Endothelial cell of umbilical vein (primary cell): Measurements from ENCODE around the gene OXLD1. TPM values are rescaled to one million over a fixed set of nuclear protein-coding genes. Genes with fewer than 3 reads are reported as not detected.

Source experiments
- BruUV-seq: library from RNA; stranded (reverse); fragments of 400-500 nt; replicated peaks from 2 replicates; lab custom pipeline; 2021; lab: Mats Ljungman, UMichigan
- CTCF ChIA-PET: fragments of 300-600, 350-600 bp; sonication (Branson Sonifier 250); formaldehyde crosslinking; loops from one replicate; lab custom pipeline; 2021; ENCODE audit warnings: antibody characterized with exemption, inconsistent platforms; lab: Charles Lee
- POLR2A ChIA-PET: fragments of 300-600, 350-600 bp; sonication (Branson Sonifier 250); formaldehyde crosslinking; loops from one replicate; lab custom pipeline; 2021; ENCODE audit warnings: antibody characterized with exemption, inconsistent platforms; lab: Charles Lee
- DNase-seq: peaks from one replicate; pipeline ENCODE4 v3.0.0-alpha.2; 2011; ENCODE audit warnings: low read depth, low spot score
- FAIRE-seq: peaks from 2 replicates; lab custom pipeline; 2011; peaks lifted over from hg19 to GRCh38; lab: Jason Lieb, UNC
- H2AFZ ChIP-seq: 2 replicates; pipeline ENCODE4 v1.6.0; 2012; ENCODE audit warnings: low read depth, low read length, control low read depth, inconsistent platforms
- H3K27ac ChIP-seq: 2 replicates; pipeline ENCODE4 v1.5.1; 2011; ENCODE audit warnings: low read depth, mild to moderate bottlenecking, control low read depth, low read length, moderate library complexity; ENCODE audit not compliant: insufficient read depth
- H3K27me3 ChIP-seq, 2 experiments: 2 replicates each; pipeline versions ENCODE4 v1.6.0 to v1.6.1; 2011; ENCODE audit warnings: low read length in 2 of 2, mixed read lengths in 1 of 2; ENCODE audit not compliant: control insufficient read depth in 2 of 2, insufficient read depth in 2 of 2
- H3K36me3 ChIP-seq, 2 experiments: 2 replicates in 1 of 2; 3 replicates in 1 of 2; pipeline ENCODE4 v1.5.1; 2011; ENCODE audit warnings: low read length in 2 of 2, mild to moderate bottlenecking in 1 of 2, moderate library complexity in 1 of 2; ENCODE audit not compliant: control insufficient read depth in 2 of 2, insufficient read depth in 2 of 2; ENCODE audit errors: extremely low read depth in 1 of 2
- H3K4me1 ChIP-seq: 3 replicates; pipeline ENCODE4 v1.5.1; 2011; ENCODE audit warnings: mild to moderate bottlenecking, low read length; ENCODE audit not compliant: control insufficient read depth, insufficient read depth; ENCODE audit errors: extremely low read depth
- H3K4me2 ChIP-seq: 2 replicates; pipeline ENCODE4 v1.6.1; 2011; ENCODE audit warnings: low read length, control low read depth, mixed read lengths; ENCODE audit not compliant: insufficient read depth
- H3K4me3 ChIP-seq, 3 experiments: fragments of 200-600 bp in 1 of 3; sonication (generic), shearing (Covaris generic) in 1 of 3; replicated peaks in 1 of 3; 2 replicates each; pipeline ENCODE4 v1.5.1; 2011 to 2016; ENCODE audit warnings: control low read depth in 3 of 3, low read length in 3 of 3, mild to moderate bottlenecking in 2 of 3, inconsistent platforms in 1 of 3, low read depth in 1 of 3, moderate library complexity in 1 of 3; ENCODE audit not compliant: insufficient read depth in 1 of 3
- H3K79me2 ChIP-seq: 2 replicates; pipeline ENCODE4 v1.6.0; 2012; ENCODE audit warnings: low read length, inconsistent platforms; ENCODE audit not compliant: control insufficient read depth, insufficient read depth
- H3K9ac ChIP-seq: replicated peaks from 2 replicates; pipeline ENCODE3; 2011; ENCODE audit warnings: low read length, control low read depth; ENCODE audit not compliant: insufficient read depth; ENCODE audit errors: extremely low read depth
- H3K9me1 ChIP-seq: replicated peaks from 3 replicates; pipeline ENCODE4 v1.6.0; 2011; ENCODE audit warnings: mild to moderate bottlenecking, low read length; ENCODE audit not compliant: control insufficient read depth, insufficient read depth; ENCODE audit errors: extremely low read depth
- H3K9me3 ChIP-seq: replicated peaks from 2 replicates; pipeline ENCODE4 v1.5.1; 2012; ENCODE audit warnings: low read length, inconsistent platforms; ENCODE audit not compliant: control insufficient read depth, insufficient read depth
- H4K20me1 ChIP-seq: replicated peaks from 2 replicates; pipeline ENCODE3; 2011; ENCODE audit warnings: mild to moderate bottlenecking, low read length; ENCODE audit not compliant: control insufficient read depth, insufficient read depth; ENCODE audit errors: extremely low read depth
- CTCF ChIP-seq, 2 donors: IDR thresholded peaks; 1 replicate in 1 of 2; 2 replicates in 1 of 2; pipeline ENCODE4 v1.5.1; 2011; ENCODE audit warnings: low read length in 2 of 2, mild to moderate bottlenecking in 2 of 2, moderate library complexity in 2 of 2, control low read depth in 1 of 2, inconsistent platforms in 1 of 2, low read depth in 1 of 2; ENCODE audit not compliant: insufficient read depth in 1 of 2; ENCODE audit errors: extremely low read depth in 1 of 2
- EZH2 ChIP-seq: IDR thresholded peaks from 2 replicates; pipeline ENCODE4 v1.6.1; 2012; ENCODE audit warnings: borderline replicate concordance, low read depth, mild to moderate bottlenecking, moderate library complexity, low read length, inconsistent platforms; ENCODE audit not compliant: severe bottlenecking
- FOS ChIP-seq: IDR thresholded peaks from 2 replicates; pipeline ENCODE4 v1.6.1; 2011; ENCODE audit warnings: mild to moderate bottlenecking, low read length, moderate library complexity, borderline replicate concordance; ENCODE audit not compliant: insufficient read depth
- GATA2 ChIP-seq: IDR thresholded peaks from 2 replicates; pipeline ENCODE4 v1.7.0; 2011; ENCODE audit warnings: low read depth, mild to moderate bottlenecking, moderate library complexity, mixed read lengths, low read length; ENCODE audit not compliant: insufficient read length, insufficient read depth
- JUN ChIP-seq: IDR thresholded peaks from 2 replicates; pipeline ENCODE4 v1.6.1; 2011; ENCODE audit warnings: borderline replicate concordance, low read depth; ENCODE audit not compliant: insufficient read length, insufficient read depth
- MAX ChIP-seq: IDR thresholded peaks from 2 replicates; pipeline ENCODE4 v1.6.1; 2011; ENCODE audit not compliant: insufficient read depth, insufficient read length
- MYC ChIP-seq: IDR thresholded peaks from one replicate; pipeline ENCODE4 v1.6.1; 2011; ENCODE audit warnings: mild to moderate bottlenecking, low read depth, low read length
- POLR2A ChIP-seq: IDR thresholded peaks from 2 replicates; pipeline ENCODE4 v1.6.1; 2012; ENCODE audit warnings: low read depth, mild to moderate bottlenecking, control low read depth, low read length
- POLR2AphosphoS5 ChIP-seq: IDR thresholded peaks from 2 replicates; pipeline ENCODE4 v1.6.1; 2012; ENCODE audit warnings: low read depth, mild to moderate bottlenecking, control low read depth, low read length, moderate library complexity; ENCODE audit not compliant: insufficient read depth
- dilution Hi-C: fragments of 300-500 bp; cut with MboI; formaldehyde crosslinking; loops from one replicate; pipeline ENCODE4 v1.15.0; 2019; ENCODE audit warnings: low sequenced_read_pairs; ENCODE audit not compliant: extremely low pct_ligation_motif_present
- intact Hi-C: fragments of 100-400 bp; cut with micrococcal nuclease; formaldehyde crosslinking; loops from one replicate; pipeline ENCODE4 v1.10.0; 2022
- polyA plus RNA-seq, 4 experiments: library from polyadenylated mRNA; depleted of rRNA in 3 of 4; stranded (reverse) in 3 of 4; unstranded in 1 of 4; fragments of >200 nt; gene quantifications; 2 replicates each; pipeline versions ENCODE4 v1.2.1 to v1.2.3, GENCODE V29; 2011 to 2012; ENCODE audit warnings: missing spikeins in 1 of 4
- total RNA-seq: library from RNA; stranded (reverse); gene quantifications from 2 replicates; pipeline ENCODE4 v1.2.3, GENCODE V29; 2021

OXLD1 gene
- total and polyA plus RNA-seq, 2 donors (not counting 3 experiments of a cell fraction or from before 2014, with no cell fraction given): 20.1 to 35.2 TPM

GRCh38 chr17:81644496-81644895 lies 21.9 kb downstream of the OXLD1 start:
- FAIRE-seq (no peak), DNase-seq (no peak)
- dilution Hi-C loops (no loop called here), intact Hi-C loops (no loop called here)
- Histone ChIP-seq H3K27ac (no peak overlapping the region), H3K9me1 (no peaks in the 10 kb centered on the region), H2AFZ (no peak overlapping the region), H3K36me3 (no peaks in the 10 kb centered on the region), H3K4me3 (no peak overlapping the region), H3K4me2 (no peak overlapping the region), H3K27me3 (peaks cover 18 to 22% of the 10 kb centered on the region in 2 experiments), H4K20me1 (no peaks in the 10 kb centered on the region), H3K4me1 (no peaks in the 10 kb centered on the region), H3K9ac (no peak overlapping the region), H3K9me3 (no peaks in the 10 kb centered on the region), H3K79me2 (no peaks in the 10 kb centered on the region)
- TF ChIP-seq EZH2: no peak
- TF ChIP-seq FOS: no peak
- TF ChIP-seq GATA2: no peak
- no peak for TF ChIP-seq CTCF (IDR thresholded peaks at IDR 0.05; ENCODE audit: extremely low read depth in 1 of 2, insufficient read depth in 1 of 2, low read depth in 1 of 2, low read length in 2 of 2)
- TF ChIP-seq POLR2A: no peak
- no peak for TF ChIP-seq JUN
- TF ChIP-seq MYC: no peak
- TF ChIP-seq MAX: no peak
- TF ChIP-seq POLR2AphosphoS5: no peak
- ChIA-PET POLR2A (interaction anchor here (0.6 kb wide), 1 partner anchor 25 kb away, joined by 5 read pairs; no protein-coding TSS in a partner anchor), CTCF (interaction anchor here (1.5 kb wide), 1 partner anchor 10 kb away, joined by 6 read pairs; no protein-coding TSS in a partner anchor)
- no TSS peak for BruUV-seq
